Left ventricle myocardium superior (tissue), 1 donor: Measurements from ENCODE around the gene BBS7. TPM values are rescaled to one million over a fixed set of nuclear protein-coding genes. Genes with fewer than 3 reads are reported as not detected.

Source experiments
- ATAC-seq: fragments of 200-7000 bp; cut with Tn5 transposase; one replicate; pipeline ENCODE4 v1.9.1; 2020; ENCODE audit warnings: mild to moderate bottlenecking, moderate library complexity
- DNase-seq: peaks from one replicate; pipeline ENCODE4 v3.0.0-alpha.2; 2020
- intact Hi-C: fragments of 100-400 bp; cut with micrococcal nuclease; formaldehyde crosslinking; loops from one replicate; pipeline ENCODE4 v1.11.0; 2022
- total RNA-seq: library from RNA; stranded (reverse); fragmentation: NEBNext Ultra II Directional; extraction: Animal tissue kit (Norgen Biotek cat#: 25700); gene quantifications from one replicate; pipeline ENCODE4 v1.2.1, GENCODE V29; 2021
- donor health status: DM: no; HTN: yes; CAD: no; lungs with severe emphysema.

BBS7 gene
- total RNA-seq, 1 donor from 2014 or later = 5.3 TPM

DNA sequence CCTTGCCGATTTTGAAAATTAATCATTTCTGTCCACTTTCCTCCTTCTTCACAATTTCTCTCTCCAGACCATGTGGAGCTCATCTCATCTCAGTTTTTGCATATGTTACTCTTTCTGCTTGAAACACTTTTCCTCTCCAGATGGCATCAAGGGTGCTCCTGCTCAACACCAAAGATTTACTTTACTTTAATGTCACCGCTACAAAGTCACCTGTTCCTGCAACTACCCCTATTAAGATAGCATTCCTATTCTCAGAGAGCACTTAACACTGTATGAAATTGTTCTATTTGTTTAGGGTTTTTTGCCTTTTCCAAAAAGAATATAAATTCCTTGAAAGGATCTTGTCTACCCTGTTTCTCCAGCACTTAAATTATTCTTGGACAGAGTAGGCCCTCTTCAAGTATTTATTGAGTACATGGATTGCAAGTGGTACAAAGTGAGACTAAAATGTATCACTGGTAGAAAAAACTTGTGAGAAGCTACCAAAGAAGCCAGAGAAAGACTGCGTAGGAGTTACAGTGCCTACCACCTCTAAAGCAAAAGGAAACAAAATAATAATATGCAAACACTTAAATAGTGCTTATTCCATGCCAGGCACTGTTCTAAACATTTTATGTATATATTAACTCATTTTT, 70.3 kb downstream of the BBS7 start:
- intact Hi-C loops = no loop called here
- no peak for DNase-seq
- ATAC-seq = no peak

- DNase-seq (no peak), ATAC-seq (no peak)
- intact Hi-C loops = no loop called here
These were observed 71.0 kb downstream of the BBS7 start for GRCh38 chr4:121799208-121799823.

DNA sequence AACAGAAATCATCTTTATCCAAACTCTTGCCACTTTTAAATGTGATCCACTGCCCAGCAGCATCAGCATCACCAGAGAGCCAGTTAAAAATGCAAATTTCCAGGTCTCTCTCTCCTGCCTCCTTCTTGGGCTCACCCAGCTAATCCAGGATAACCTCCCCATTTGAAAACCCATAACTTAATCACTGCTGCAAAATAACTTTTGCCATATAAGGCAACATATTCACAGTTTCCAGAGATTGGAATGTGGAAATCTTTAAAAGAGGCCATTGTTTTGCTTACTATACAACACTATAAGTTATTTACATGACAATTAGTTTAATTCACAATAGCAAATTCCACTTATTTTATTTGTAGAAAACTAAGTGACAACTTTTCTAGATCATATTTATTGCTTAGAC, 74.0 kb downstream of the BBS7 start:
- DNase-seq (no peak), ATAC-seq (no peak)
- intact Hi-C loops = no loop called here

DNA sequence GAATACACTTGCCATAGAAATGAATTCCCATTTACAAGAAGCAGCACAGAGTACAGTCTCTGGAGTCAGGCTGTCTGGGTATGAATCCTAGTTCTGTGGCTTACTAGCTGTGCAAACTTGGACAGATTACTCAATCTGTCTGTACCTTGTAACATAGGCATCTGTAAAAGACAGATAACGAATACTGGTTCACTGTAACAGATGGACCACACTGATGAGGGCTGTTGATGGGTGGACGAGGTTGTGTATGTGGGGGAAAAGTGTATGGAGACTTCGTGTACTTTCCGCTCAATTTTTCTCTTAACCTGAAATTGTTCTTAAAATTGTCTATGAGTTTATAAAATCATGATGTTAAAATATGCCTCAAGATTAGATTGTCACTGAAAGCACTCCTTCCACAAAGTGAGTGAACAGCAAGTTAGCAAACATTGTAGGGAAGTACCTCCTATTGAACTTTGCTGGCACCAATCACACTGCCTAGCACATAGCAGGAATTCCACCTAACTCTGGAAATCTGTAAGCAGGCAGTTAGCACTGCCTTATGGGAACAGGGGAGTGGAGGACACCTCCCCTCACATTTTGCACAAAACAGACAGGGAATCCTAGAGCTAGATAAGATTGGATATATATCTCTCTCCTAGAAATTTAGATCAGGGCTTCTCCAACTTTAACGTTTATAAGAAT, 75.6 kb downstream of the BBS7 start:
- intact Hi-C loops = no loop called here
- ATAC-seq = no peak
- no peak for DNase-seq

- DNase-seq (no peak), ATAC-seq (no peak)
- intact Hi-C loops = no loop called here
These were observed 77.3 kb downstream of the BBS7 start for GRCh38 chr4:121792966-121793365.

- intact Hi-C loops = no loop called here
- DNase-seq = no peak
- no peak for ATAC-seq
These were observed 78.8 kb downstream of the BBS7 start for GRCh38 chr4:121791481-121791880.

- ATAC-seq (no peak), DNase-seq (no peak)
- intact Hi-C loops = no loop called here
These were observed 79.3 kb downstream of the BBS7 start for GRCh38 chr4:121790976-121791375.

DNA sequence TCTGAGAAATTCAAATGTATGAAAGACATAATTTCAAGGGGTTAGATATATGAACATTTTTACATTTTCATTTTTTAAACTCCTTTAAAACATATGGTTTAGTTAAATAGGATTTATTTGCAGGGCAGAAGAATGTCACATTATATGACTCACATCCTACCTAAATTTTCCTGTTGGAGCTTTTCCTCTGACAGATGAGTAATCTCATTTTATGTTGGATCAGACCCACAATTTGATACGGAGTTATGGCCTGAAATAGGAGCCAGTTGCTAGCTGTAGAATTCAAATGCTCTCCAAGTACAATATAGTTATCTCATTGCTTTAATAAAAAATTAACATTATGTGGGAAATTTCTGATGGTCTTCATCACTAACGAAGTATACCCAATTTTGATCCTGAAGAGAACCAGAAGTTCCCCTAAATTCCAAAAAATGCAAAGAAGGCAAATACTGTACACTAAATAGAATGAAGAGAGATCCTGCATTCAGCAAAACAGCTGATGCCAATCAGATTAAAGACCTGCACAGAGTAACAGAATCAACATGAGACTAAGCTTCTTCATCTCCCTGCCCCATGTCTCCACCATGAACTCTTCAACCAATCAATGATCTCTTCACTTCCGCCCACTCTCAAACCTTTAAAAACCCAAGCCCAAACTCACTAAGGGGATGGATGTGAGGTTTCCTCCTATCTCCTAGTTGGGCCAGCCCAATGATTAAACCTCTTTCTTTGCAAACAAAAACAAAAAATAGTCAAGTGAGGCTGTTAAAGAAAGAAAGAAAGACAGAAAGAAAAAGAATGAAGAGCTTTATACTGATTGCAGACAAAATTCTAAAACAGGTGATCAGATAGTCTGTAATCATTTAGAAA, 80.1 kb downstream of the BBS7 start:
- no peak for ATAC-seq
- intact Hi-C loops = no loop called here
- no peak for DNase-seq

- intact Hi-C loops = no loop called here
- no peak for ATAC-seq
- no peak for DNase-seq
These were observed 80.8 kb downstream of the BBS7 start for GRCh38 chr4:121789455-121789854.

DNA sequence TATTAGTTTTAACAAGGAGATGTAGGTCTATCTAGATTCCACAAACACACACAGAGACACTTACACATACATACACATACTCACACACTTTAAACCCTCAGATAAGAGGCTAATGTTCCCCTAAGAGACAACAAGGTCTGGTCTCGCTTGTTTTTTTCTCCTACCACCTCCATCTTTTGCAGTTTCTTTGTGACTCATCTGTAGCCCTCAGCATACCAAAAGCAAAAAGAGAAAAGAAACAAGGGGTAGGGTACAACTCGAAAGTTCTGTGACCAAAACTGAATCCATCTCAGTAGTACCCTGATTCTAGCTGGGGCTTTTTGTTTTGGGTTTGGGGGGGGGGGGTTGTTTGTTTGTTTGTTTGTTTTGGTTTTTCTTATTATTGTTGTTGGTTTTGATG, 81.4 kb downstream of the BBS7 start:
- intact Hi-C loops = no loop called here
- ATAC-seq = no peak
- no peak for DNase-seq

DNA sequence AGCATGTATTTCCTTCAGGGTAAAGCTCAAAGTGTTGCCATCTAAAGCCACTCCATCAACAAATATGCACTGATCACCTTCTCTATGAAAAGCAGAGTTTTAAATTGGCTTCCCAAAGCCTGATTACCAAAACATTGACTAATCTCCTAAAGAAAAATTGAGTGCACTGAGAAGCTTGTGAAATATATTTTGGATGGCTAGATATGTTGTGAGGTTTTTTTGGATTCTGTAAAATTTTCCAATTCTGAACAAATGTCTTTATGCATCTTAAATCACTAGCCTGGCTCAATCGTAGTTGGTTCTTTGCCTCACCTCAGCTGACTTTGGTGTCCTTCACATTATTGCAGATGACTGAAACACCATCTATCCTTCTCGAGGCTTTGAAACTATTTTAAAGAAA, 84.1 kb downstream of the BBS7 start:
- ATAC-seq = no peak
- intact Hi-C loops = no loop called here
- no peak for DNase-seq

DNA sequence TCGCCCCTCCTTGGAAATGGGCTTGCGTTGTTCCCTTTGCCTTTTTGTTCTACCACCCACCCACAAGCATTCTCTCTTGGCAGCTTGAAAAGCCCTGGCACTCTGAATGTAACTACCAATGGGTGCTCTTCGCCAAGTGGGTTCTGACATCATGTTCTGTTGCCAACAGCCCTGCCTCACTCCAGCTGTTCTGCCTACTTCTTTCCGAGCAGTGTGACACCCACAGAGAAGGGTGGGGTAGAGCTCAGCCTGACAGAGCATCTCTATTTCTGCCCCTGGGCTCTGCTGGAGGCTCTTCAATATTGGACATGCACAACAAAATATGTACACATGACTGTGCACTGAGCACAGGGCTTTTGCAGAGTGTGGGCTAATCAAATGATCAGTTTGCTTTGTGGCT, 84.8 kb downstream of the BBS7 start:
- DNase-seq = no peak
- intact Hi-C loops = no loop called here

GRCh38 chr4:121784975-121785374, 85.3 kb downstream of the BBS7 start:
- DNase-seq = no peak
- intact Hi-C loops = no loop called here
- peak; percentile 64 for ATAC-seq

More for the DNA sequence above, 84.8 kb downstream of the BBS7 start:
- peak; percentile 66 for ATAC-seq

DNA sequence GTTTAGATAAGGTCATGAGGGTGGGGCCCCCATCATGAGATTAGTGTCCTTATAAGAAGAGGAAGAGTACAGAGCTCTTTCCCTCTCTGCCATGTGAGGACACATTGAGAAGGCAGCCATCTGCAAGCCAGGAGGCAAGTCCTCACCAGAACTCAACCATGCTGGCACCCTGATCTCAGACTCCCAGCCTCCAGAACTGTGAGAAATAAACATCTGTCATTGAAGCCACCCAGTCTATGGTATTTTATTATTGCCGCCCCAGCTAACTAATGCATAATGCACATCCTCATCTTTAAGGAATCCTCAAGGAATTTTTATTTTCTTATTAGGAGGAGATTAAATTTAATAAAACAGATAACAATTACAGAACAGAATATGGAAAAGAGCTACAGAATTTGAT, 85.9 kb downstream of the BBS7 start:
- no peak for ATAC-seq
- no peak for DNase-seq
- intact Hi-C loops = no loop called here

GRCh38 chr4:121783210-121783609, 87.1 kb downstream of the BBS7 start:
- intact Hi-C loops = no loop called here
- DNase-seq (no peak), ATAC-seq (no peak)

- peak; percentile 59 for ATAC-seq
- intact Hi-C loops = no loop called here
- no peak for DNase-seq
These were observed 91.2 kb downstream of the BBS7 start for GRCh38 chr4:121778991-121779628.

GRCh38 chr4:121777625-121778024, 92.6 kb downstream of the BBS7 start:
- ATAC-seq (no peak), DNase-seq (no peak)
- intact Hi-C loops = no loop called here

GRCh38 chr4:121776610-121777401, 93.5 kb downstream of the BBS7 start:
- DNase-seq (no peak), ATAC-seq (no peak)
- intact Hi-C loops = no loop called here
